ENCODE results near the gene IZUMO1R. TPM values are rescaled to one million over a fixed set of nuclear protein-coding genes. Genes with fewer than 3 reads are reported as not detected.
"Not testable (repeated sequence)": the region's sequence is repeated elsewhere in the genome, so short reads cannot be mapped to it uniquely, and the experiment has no call there.

IZUMO1R gene
- polyA plus RNA-seq (2013): not detected

DNA sequence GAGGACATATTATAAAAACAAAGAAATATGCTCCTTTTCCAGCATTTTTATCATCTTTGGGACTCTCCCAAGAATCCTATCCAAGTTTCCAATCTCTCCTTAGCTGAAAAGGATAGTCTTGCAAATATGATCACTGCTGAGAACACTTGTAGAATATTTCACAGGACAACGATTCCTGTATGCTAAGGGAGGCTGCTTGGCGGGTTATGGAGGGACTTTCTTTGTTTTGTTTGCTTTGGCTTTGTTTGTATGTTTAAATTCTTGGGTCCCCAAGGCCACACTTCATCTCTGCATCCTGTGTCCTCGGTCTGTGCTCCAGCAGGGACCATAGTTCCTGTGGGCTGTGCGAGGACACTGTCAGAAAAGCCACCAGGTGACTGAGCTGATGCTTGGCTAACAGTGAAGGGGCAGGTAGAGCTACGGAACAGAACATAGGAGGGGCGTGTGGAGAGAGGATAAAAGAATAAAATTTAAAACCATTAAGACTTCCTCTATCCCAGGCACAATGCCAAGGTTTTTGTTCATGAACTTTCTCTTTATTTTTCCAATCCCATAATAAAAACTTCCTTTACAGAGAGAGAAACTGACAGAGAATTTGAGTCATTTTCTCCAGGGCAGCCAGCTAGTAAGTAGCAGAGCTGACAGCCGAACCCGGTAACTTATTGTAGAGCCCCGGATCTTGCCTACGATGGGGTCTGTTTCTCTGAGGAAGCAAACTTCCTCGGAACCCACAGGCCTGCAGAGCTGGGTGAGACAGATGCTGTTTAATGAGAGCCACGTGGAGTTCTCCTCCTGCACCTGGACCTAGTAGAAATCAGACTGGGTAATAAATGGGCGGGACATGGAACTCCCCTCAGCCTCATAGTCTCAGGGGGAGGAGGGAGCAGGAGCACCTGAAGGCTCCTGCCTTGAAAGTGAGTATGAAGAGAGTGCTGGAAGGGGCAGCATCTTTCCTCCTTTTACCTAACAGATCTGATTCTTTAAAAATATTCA is at the start of gene IZUMO1R:
TSS of gene IZUMO1R (plus strand) at position 615 of the 993 bp plus-strand sequence. CDS start 1,057 bp downstream, outside the sequence.
- H3K27me3 ChIP-seq (replicated peaks in 2 of 5; ENCODE audit: control insufficient read depth in 4 of 5, insufficient read depth in 5 of 5, low read length in 4 of 5): peaks cover 0 to 20% (median 3%) of the 10 kb centered on the region in 5 experiments
- H3K9me3 ChIP-seq (ENCODE audit: control extremely low read depth in 1 of 5, control insufficient read depth in 4 of 5, insufficient read depth in 2 of 5, low read depth in 1 of 5, low read length in 4 of 5): no peaks in the 10 kb centered on the region
- no peak within 1 kb of the TSS for H3K4me3 ChIP-seq (ENCODE audit: control insufficient read depth in 1 of 7, extremely low read depth in 1 of 7, insufficient read depth in 4 of 7, low read depth in 2 of 7, low read length in 6 of 7)
- 62% methylated on average over 5 of the region's 13 CpGs for WGBS (ENCODE audit: insufficient coverage)
- no peaks in the 10 kb centered on the region for H3K36me3 ChIP-seq (ENCODE audit: control insufficient read depth in 4 of 4, insufficient read depth in 4 of 4, low read length in 3 of 4)
- no peak within 1 kb of the TSS for H3K27ac ChIP-seq (ENCODE audit: insufficient read depth in 1 of 2, low read depth in 1 of 2, low read length in 2 of 2, poor library complexity in 1 of 2, severe bottlenecking in 2 of 2)
- no peak for DNase-seq
- CTCF ChIA-PET: no interaction called here
- POLR2A ChIA-PET: interaction anchor here (0.6 kb wide), 1 partner anchor 37 kb away, joined by 4 read pairs; no protein-coding TSS in a partner anchor
- no peaks in the 10 kb centered on the region for H3K4me1 ChIP-seq (ENCODE audit: control extremely low read depth in 1 of 4, control insufficient read depth in 4 of 4, insufficient read depth in 4 of 4, low read length in 3 of 4)

GRCh38 chr11:94271885-94272372 is 32.5 kb upstream of the IZUMO1R start:
- H3K36me3 ChIP-seq (ENCODE audit: control insufficient read depth in 4 of 4, insufficient read depth in 4 of 4, low read length in 3 of 4): no peaks in the 10 kb centered on the region
- CTCF ChIA-PET: no interaction called here
- 100% methylated on average over 1 of the region's 4 CpGs for WGBS (ENCODE audit: insufficient coverage)
- POLR2A ChIA-PET: no interaction called here
- H3K9me3 ChIP-seq (ENCODE audit: control extremely low read depth in 1 of 5, control insufficient read depth in 4 of 5, insufficient read depth in 2 of 5, low read depth in 1 of 5, low read length in 4 of 5): no peaks in the 10 kb centered on the region
- no peak overlapping the region for H3K4me3 ChIP-seq (ENCODE audit: control insufficient read depth in 1 of 7, extremely low read depth in 1 of 7, insufficient read depth in 4 of 7, low read depth in 2 of 7, low read length in 6 of 7)
- no peak overlapping the region for H3K27ac ChIP-seq (ENCODE audit: insufficient read depth in 1 of 2, low read depth in 1 of 2, low read length in 2 of 2, poor library complexity in 1 of 2, severe bottlenecking in 2 of 2)
- DNase-seq: no peak
- H3K27me3 ChIP-seq (replicated peaks in 2 of 5; ENCODE audit: control insufficient read depth in 4 of 5, insufficient read depth in 5 of 5, low read length in 4 of 5): no peaks in the 10 kb centered on the region
- H3K4me1 ChIP-seq (ENCODE audit: control extremely low read depth in 1 of 4, control insufficient read depth in 4 of 4, insufficient read depth in 4 of 4, low read length in 3 of 4): no peaks in the 10 kb centered on the region

GRCh38 chr11:94272738-94273313 is 31.6 kb upstream of the IZUMO1R start:
- Histone ChIP-seq H3K27ac (ENCODE audit: insufficient read depth in 1 of 2, low read depth in 1 of 2, low read length in 2 of 2, poor library complexity in 1 of 2, severe bottlenecking in 2 of 2) (no peak overlapping the region), H3K36me3 (ENCODE audit: control insufficient read depth in 4 of 4, insufficient read depth in 4 of 4, low read length in 3 of 4) (no peaks in the 10 kb centered on the region), H3K9me3 (ENCODE audit: control extremely low read depth in 1 of 5, control insufficient read depth in 4 of 5, insufficient read depth in 2 of 5, low read depth in 1 of 5, low read length in 4 of 5) (no peaks in the 10 kb centered on the region), H3K27me3 (replicated peaks in 2 of 5; ENCODE audit: control insufficient read depth in 4 of 5, insufficient read depth in 5 of 5, low read length in 4 of 5) (no peaks in the 10 kb centered on the region), H3K4me3 (ENCODE audit: control insufficient read depth in 1 of 7, extremely low read depth in 1 of 7, insufficient read depth in 4 of 7, low read depth in 2 of 7, low read length in 6 of 7) (no peak overlapping the region), H3K4me1 (ENCODE audit: control extremely low read depth in 1 of 4, control insufficient read depth in 4 of 4, insufficient read depth in 4 of 4, low read length in 3 of 4) (no peaks in the 10 kb centered on the region)
- 84% methylated on average over 5 of the region's 6 CpGs for WGBS (ENCODE audit: insufficient coverage)
- ChIA-PET CTCF (no interaction called here), POLR2A (no interaction called here)
- DNase-seq: no peak

GRCh38 chr11:94275961-94276360 is 28.4 kb upstream of the IZUMO1R start:
- H3K36me3 ChIP-seq (ENCODE audit: control insufficient read depth in 4 of 4, insufficient read depth in 4 of 4, low read length in 3 of 4): no peaks in the 10 kb centered on the region
- H3K27ac ChIP-seq (ENCODE audit: insufficient read depth in 1 of 2, low read depth in 1 of 2, low read length in 2 of 2, poor library complexity in 1 of 2, severe bottlenecking in 2 of 2): no peak overlapping the region
- WGBS (ENCODE audit: insufficient coverage): 87% methylated on average over 3 of the region's 3 CpGs
- CTCF ChIA-PET: no interaction called here
- no peaks in the 10 kb centered on the region for H3K9me3 ChIP-seq (ENCODE audit: control extremely low read depth in 1 of 5, control insufficient read depth in 4 of 5, insufficient read depth in 2 of 5, low read depth in 1 of 5, low read length in 4 of 5)
- DNase-seq: no peak
- H3K4me1 ChIP-seq (ENCODE audit: control extremely low read depth in 1 of 4, control insufficient read depth in 4 of 4, insufficient read depth in 4 of 4, low read length in 3 of 4): no peaks in the 10 kb centered on the region
- H3K27me3 ChIP-seq (replicated peaks in 2 of 5; ENCODE audit: control insufficient read depth in 4 of 5, insufficient read depth in 5 of 5, low read length in 4 of 5): no peaks in the 10 kb centered on the region
- H3K4me3 ChIP-seq (ENCODE audit: control insufficient read depth in 1 of 7, extremely low read depth in 1 of 7, insufficient read depth in 4 of 7, low read depth in 2 of 7, low read length in 6 of 7): no peak overlapping the region
- POLR2A ChIA-PET: no interaction called here

DNA sequence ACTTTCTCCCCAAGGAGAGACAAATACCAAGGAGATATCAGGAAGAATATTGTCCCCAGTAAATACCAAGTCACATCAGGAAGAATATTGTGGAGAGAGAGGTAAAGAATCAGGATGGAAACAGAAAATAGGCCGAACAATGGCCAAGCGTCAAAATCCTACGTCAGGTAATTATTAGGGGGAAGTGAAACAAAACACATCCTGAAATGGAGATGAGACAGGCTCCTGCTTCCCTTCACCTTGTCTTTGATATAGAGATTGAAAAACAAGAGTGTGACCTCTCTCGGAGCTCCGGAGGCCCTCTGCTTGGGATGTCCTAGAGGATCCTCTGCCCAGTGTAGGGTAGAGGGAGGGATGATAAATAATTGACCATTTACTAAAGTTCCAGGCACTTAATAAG is 27.4 kb upstream of the IZUMO1R start:
- no peak for DNase-seq
- H3K27ac ChIP-seq (ENCODE audit: insufficient read depth in 1 of 2, low read depth in 1 of 2, low read length in 2 of 2, poor library complexity in 1 of 2, severe bottlenecking in 2 of 2): no peak overlapping the region
- POLR2A ChIA-PET: no interaction called here
- no peaks in the 10 kb centered on the region for H3K4me1 ChIP-seq (ENCODE audit: control extremely low read depth in 1 of 4, control insufficient read depth in 4 of 4, insufficient read depth in 4 of 4, low read length in 3 of 4)
- 93% methylated on average over 3 of the region's 5 CpGs for WGBS (ENCODE audit: insufficient coverage)
- no peak overlapping the region for H3K4me3 ChIP-seq (ENCODE audit: control insufficient read depth in 1 of 7, extremely low read depth in 1 of 7, insufficient read depth in 4 of 7, low read depth in 2 of 7, low read length in 6 of 7)
- H3K27me3 ChIP-seq (replicated peaks in 2 of 5; ENCODE audit: control insufficient read depth in 4 of 5, insufficient read depth in 5 of 5, low read length in 4 of 5): no peaks in the 10 kb centered on the region
- CTCF ChIA-PET: no interaction called here
- H3K36me3 ChIP-seq (ENCODE audit: control insufficient read depth in 4 of 4, insufficient read depth in 4 of 4, low read length in 3 of 4): no peaks in the 10 kb centered on the region
- no peaks in the 10 kb centered on the region for H3K9me3 ChIP-seq (ENCODE audit: control extremely low read depth in 1 of 5, control insufficient read depth in 4 of 5, insufficient read depth in 2 of 5, low read depth in 1 of 5, low read length in 4 of 5)

GRCh38 chr11:94278207-94278606 is 26.2 kb upstream of the IZUMO1R start:
- H3K4me3 ChIP-seq (ENCODE audit: control insufficient read depth in 1 of 7, extremely low read depth in 1 of 7, insufficient read depth in 4 of 7, low read depth in 2 of 7, low read length in 6 of 7); H3K9me3 ChIP-seq (ENCODE audit: control extremely low read depth in 1 of 5, control insufficient read depth in 4 of 5, insufficient read depth in 2 of 5, low read depth in 1 of 5, low read length in 4 of 5); POLR2A ChIA-PET; DNase-seq; H3K27ac ChIP-seq (ENCODE audit: insufficient read depth in 1 of 2, low read depth in 1 of 2, low read length in 2 of 2, poor library complexity in 1 of 2, severe bottlenecking in 2 of 2); H3K36me3 ChIP-seq (ENCODE audit: control insufficient read depth in 4 of 4, insufficient read depth in 4 of 4, low read length in 3 of 4); H3K4me1 ChIP-seq (ENCODE audit: control extremely low read depth in 1 of 4, control insufficient read depth in 4 of 4, insufficient read depth in 4 of 4, low read length in 3 of 4); H3K27me3 ChIP-seq (replicated peaks in 2 of 5; ENCODE audit: control insufficient read depth in 4 of 5, insufficient read depth in 5 of 5, low read length in 4 of 5); CTCF ChIA-PET: not testable (repeated sequence)
- WGBS (ENCODE audit: insufficient coverage): 77% methylated on average over 4 of the region's 4 CpGs

DNA sequence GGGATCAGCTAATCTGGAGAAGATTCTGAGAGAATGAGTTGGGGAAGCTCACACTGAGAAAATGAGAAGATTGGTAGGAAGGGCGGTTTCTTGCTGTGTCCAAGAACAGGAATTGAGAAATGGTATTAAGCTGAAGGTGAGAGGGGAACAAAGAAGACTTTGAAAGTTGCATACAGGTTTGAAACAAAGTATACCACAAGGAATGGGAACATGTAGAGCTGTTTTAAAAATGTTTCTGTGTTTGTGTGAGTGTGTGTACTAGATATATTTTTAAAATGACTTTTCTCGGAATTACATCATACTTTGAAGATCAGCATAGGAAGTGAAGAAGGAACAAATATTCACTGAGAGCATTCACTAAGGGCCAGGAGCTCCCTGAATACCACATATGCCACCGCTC is 24.4 kb upstream of the IZUMO1R start:
- H3K4me1 ChIP-seq (ENCODE audit: control extremely low read depth in 1 of 4, control insufficient read depth in 4 of 4, insufficient read depth in 4 of 4, low read length in 3 of 4): no peaks in the 10 kb centered on the region
- DNase-seq: no peak
- 100% methylated on average over 2 of the region's 3 CpGs for WGBS (ENCODE audit: insufficient coverage)
- no peak overlapping the region for H3K27ac ChIP-seq (ENCODE audit: insufficient read depth in 1 of 2, low read depth in 1 of 2, low read length in 2 of 2, poor library complexity in 1 of 2, severe bottlenecking in 2 of 2)
- ChIA-PET CTCF (no interaction called here), POLR2A (no interaction called here)
- no peaks in the 10 kb centered on the region for H3K36me3 ChIP-seq (ENCODE audit: control insufficient read depth in 4 of 4, insufficient read depth in 4 of 4, low read length in 3 of 4)
- no peaks in the 10 kb centered on the region for H3K9me3 ChIP-seq (ENCODE audit: control extremely low read depth in 1 of 5, control insufficient read depth in 4 of 5, insufficient read depth in 2 of 5, low read depth in 1 of 5, low read length in 4 of 5)
- no peak overlapping the region for H3K4me3 ChIP-seq (ENCODE audit: control insufficient read depth in 1 of 7, extremely low read depth in 1 of 7, insufficient read depth in 4 of 7, low read depth in 2 of 7, low read length in 6 of 7)
- no peaks in the 10 kb centered on the region for H3K27me3 ChIP-seq (replicated peaks in 2 of 5; ENCODE audit: control insufficient read depth in 4 of 5, insufficient read depth in 5 of 5, low read length in 4 of 5)
